Hepatocyte (in vitro differentiated cells): ENCODE data around the gene ARHGEF40. TPM values are rescaled to one million over a fixed set of nuclear protein-coding genes. Genes with fewer than 3 reads are reported as not detected.
A peak's percentile ranks its signal among the peaks of the same experiment; 100 is the strongest.

Experiments
- DNase-seq: peaks from one replicate; pipeline ENCODE4 v3.0.0-alpha.2; 2016; ENCODE audit warnings: low spot score
- H2AFZ ChIP-seq: fragments of 200-600 bp; sonication (generic); 2 replicates; pipeline ENCODE4 v1.6.0; 2016; ENCODE audit warnings: antibody characterized with exemption, mild to moderate bottlenecking
- H3K27ac ChIP-seq: fragments of 200-600 bp; sonication (generic); 2 replicates; pipeline ENCODE4 v1.5.1; 2016; ENCODE audit warnings: mild to moderate bottlenecking
- H3K27me3 ChIP-seq: fragments of 200-600 bp; sonication (generic); 2 replicates; pipeline ENCODE4 v1.6.1; 2016
- H3K36me3 ChIP-seq: fragments of 200-600 bp; sonication (generic); replicated peaks from 2 replicates; pipeline ENCODE4 v1.5.1; 2016; ENCODE audit warnings: low read depth; ENCODE audit not compliant: insufficient read depth
- H3K4me1 ChIP-seq: fragments of 200-600 bp; sonication (generic); 2 replicates; pipeline ENCODE4 v1.5.1; 2016; ENCODE audit warnings: mild to moderate bottlenecking, moderate library complexity; ENCODE audit not compliant: insufficient read depth
- H3K4me2 ChIP-seq: fragments of 200-600 bp; sonication (generic); 2 replicates; pipeline ENCODE4 v1.6.0; 2016
- H3K4me3 ChIP-seq: fragments of 200-600 bp; sonication (generic); 2 replicates; pipeline ENCODE4 v1.5.1; 2016; ENCODE audit warnings: mild to moderate bottlenecking
- H3K79me2 ChIP-seq: fragments of 200-600 bp; sonication (generic); 2 replicates; pipeline ENCODE4 v1.6.0; 2017; ENCODE audit warnings: mild to moderate bottlenecking
- H3K9me2 ChIP-seq: fragments of 200-600 bp; sonication (generic); replicated peaks from 2 replicates; pipeline ENCODE4 v1.6.0; 2017; ENCODE audit warnings: mild to moderate bottlenecking; ENCODE audit not compliant: insufficient read depth
- H3K9me3 ChIP-seq: fragments of 200-600 bp; sonication (generic); 2 replicates; pipeline ENCODE4 v1.5.1; 2016; ENCODE audit warnings: low read depth, mild to moderate bottlenecking
- H4K20me1 ChIP-seq: fragments of 200-600 bp; sonication (generic); 2 replicates; pipeline ENCODE4 v1.6.0; 2016; ENCODE audit warnings: mild to moderate bottlenecking; ENCODE audit not compliant: insufficient read depth, poor library complexity, severe bottlenecking
- EZH2 ChIP-seq: fragments of 200-600 bp; sonication (generic); IDR thresholded peaks from 2 replicates; pipeline ENCODE4 v1.6.1; 2016; ENCODE audit warnings: antibody characterized with exemption, mild to moderate bottlenecking, borderline replicate concordance
- EZH2phosphoT487 ChIP-seq: fragments of 200-600 bp; sonication (generic); IDR thresholded peaks from one replicate; pipeline ENCODE4 v1.6.1; 2018; ENCODE audit warnings: antibody characterized with exemption, mild to moderate bottlenecking, low read depth, moderate library complexity; ENCODE audit not compliant: unreplicated experiment, severe bottlenecking
- WGBS: methylation state at CpG from one replicate; pipeline ENCODE4 v1.1.6; 2016; ENCODE audit warnings: low lambda C conversion rate; ENCODE audit errors: missing lambda C conversion rate; 5-methylcytosine and 5-hydroxymethylcytosine counted together
- polyA plus RNA-seq: library from polyadenylated mRNA; unstranded; fragments of >200 nt; fragmentation: Nextera tagmentation; extraction: Ambion mirVana; gene quantifications from 2 replicates; pipeline ENCODE4 v1.2.1, GENCODE V29; 2016
- total RNA-seq: library from RNA; depleted of rRNA; stranded (reverse); fragments of >200 nt; gene quantifications from 2 replicates; pipeline ENCODE4 v1.2.3, GENCODE V29; 2014
- TF ChIP-seq, protein P1 (sequence below): fragments of 200-600 bp; sonication (generic); IDR thresholded peaks from 2 replicates; pipeline ENCODE4 v1.5.1; 2016; ENCODE audit warnings: antibody characterized with exemption, mild to moderate bottlenecking; ENCODE audit not compliant: poor library complexity

The ARHGEF40 gene
- total and polyA plus RNA-seq, 2 experiments from 2014 or later, result 38.1 to 53.7 TPM

DNA sequence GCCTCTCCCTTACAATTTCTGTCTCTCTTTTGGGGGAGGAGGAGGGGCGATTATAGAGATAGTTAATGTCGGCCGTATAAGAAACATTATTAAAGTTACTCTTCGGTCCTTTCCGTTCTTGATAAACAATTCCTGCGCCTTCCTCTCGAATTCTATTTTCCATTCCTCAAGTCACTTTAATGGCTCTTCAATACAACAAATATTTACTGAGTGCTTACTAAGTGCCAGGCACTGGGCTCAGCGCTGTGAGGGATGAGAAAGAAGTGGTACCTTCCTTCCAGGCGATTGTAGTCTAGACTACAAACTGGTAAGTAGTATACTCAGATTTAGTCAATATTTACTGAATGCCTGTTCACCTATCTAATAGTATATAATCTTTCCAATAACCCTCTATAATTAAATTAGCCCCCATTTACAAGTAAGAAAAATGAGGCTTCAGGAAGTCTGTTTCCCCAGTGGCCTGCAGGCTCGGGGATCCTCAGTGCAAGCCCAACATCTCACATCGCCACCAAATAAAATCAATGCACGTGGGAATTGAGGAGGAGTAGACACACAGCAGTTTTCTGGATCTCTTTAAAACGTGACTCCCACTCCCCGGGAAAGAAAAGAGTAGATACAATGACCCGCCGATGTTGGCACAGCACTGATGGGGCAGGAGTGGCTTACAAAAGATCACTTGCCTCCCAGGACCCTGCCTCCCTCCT is 28.9 kb downstream of the ARHGEF40 start:
- Histone ChIP-seq H3K4me1 (peaks cover 44% of the 10 kb centered on the region), H2AFZ (peak overlapping the region; percentile 55), H4K20me1 (peaks cover 5% of the 10 kb centered on the region), H3K4me3 (peak overlapping the region; percentile 47), H3K9me2 (no peaks in the 10 kb centered on the region), H3K27me3 (no peaks in the 10 kb centered on the region), H3K27ac (peak overlapping the region; percentile 88), H3K79me2 (peaks cover 42% of the 10 kb centered on the region), H3K36me3 (no peaks in the 10 kb centered on the region), H3K9me3 (no peaks in the 10 kb centered on the region), H3K4me2 (peak overlapping the region; percentile 75)
- 14% methylated on average over 16 of the region's 16 CpGs for WGBS
- no peak for DNase-seq
- TF ChIP-seq EZH2 (no peak), EZH2phosphoT487 (no peak)
- TF ChIP-seq, protein P1, sequence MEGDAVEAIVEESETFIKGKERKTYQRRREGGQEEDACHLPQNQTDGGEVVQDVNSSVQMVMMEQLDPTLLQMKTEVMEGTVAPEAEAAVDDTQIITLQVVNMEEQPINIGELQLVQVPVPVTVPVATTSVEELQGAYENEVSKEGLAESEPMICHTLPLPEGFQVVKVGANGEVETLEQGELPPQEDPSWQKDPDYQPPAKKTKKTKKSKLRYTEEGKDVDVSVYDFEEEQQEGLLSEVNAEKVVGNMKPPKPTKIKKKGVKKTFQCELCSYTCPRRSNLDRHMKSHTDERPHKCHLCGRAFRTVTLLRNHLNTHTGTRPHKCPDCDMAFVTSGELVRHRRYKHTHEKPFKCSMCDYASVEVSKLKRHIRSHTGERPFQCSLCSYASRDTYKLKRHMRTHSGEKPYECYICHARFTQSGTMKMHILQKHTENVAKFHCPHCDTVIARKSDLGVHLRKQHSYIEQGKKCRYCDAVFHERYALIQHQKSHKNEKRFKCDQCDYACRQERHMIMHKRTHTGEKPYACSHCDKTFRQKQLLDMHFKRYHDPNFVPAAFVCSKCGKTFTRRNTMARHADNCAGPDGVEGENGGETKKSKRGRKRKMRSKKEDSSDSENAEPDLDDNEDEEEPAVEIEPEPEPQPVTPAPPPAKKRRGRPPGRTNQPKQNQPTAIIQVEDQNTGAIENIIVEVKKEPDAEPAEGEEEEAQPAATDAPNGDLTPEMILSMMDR, result no peak

DNA sequence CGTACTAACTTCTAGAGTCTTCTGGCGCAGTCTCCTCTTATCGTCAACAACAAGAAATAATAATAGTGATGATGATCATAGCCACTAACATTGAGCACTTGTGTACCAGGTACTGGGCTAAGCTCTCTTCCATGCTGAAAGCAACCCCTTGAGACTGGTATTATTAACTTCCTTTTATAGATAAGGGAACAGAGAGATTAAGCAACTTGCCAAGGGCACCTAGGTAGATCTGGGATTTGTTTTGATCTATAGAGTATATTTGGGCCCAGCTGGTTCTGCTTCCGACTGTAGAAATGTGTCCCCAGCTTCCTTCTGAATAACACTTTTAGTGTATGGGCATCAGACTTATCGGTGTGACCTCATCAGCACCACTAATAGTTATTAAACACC is 29.5 kb downstream of the ARHGEF40 start:
- Histone ChIP-seq H4K20me1 (peaks cover 5% of the 10 kb centered on the region), H3K79me2 (peaks cover 41% of the 10 kb centered on the region), H3K36me3 (no peaks in the 10 kb centered on the region), H2AFZ (no peak overlapping the region), H3K4me2 (peak overlapping the region; percentile 75), H3K4me1 (peaks cover 39% of the 10 kb centered on the region), H3K27ac (peak overlapping the region; percentile 88), H3K9me2 (no peaks in the 10 kb centered on the region), H3K27me3 (no peaks in the 10 kb centered on the region), H3K4me3 (no peak overlapping the region), H3K9me3 (no peaks in the 10 kb centered on the region)
- no peak for DNase-seq
- TF ChIP-seq EZH2 (no peak), EZH2phosphoT487 (no peak)
- TF ChIP-seq, protein P1, result no peak
- 77% methylated on average over 5 of the region's 5 CpGs for WGBS

GRCh38 chr14:21100931-21101330 is 30.8 kb downstream of the ARHGEF40 start, which contains the start of gene TMEM253:
TMEM253 (plus strand) TSS chr14:21101066; CDS start chr14:21101344, 278 bp downstream.
- H3K4me2 ChIP-seq, result peak within 1 kb of the TSS; percentile 75

More at GRCh38 chr14:21100931-21101330, 30.8 kb downstream of the ARHGEF40 start, which contains the start of gene TMEM253:
- TF ChIP-seq, protein P1, result no peak
- TF ChIP-seq EZH2, result no peak
- no peak for TF ChIP-seq EZH2phosphoT487
- no peak for DNase-seq
- 82% methylated on average over 5 of the region's 5 CpGs for WGBS
- Histone ChIP-seq H3K4me3 (no peak within 1 kb of the TSS), H3K9me3 (no peaks in the 10 kb centered on the region), H2AFZ (no peak within 1 kb of the TSS), H3K27me3 (no peaks in the 10 kb centered on the region), H4K20me1 (no peaks in the 10 kb centered on the region), H3K4me1 (peaks cover 42% of the 10 kb centered on the region), H3K79me2 (peaks cover 29% of the 10 kb centered on the region), H3K9me2 (no peaks in the 10 kb centered on the region), H3K27ac (peak within 1 kb of the TSS; percentile 99), H3K36me3 (no peaks in the 10 kb centered on the region)
